Activated CD4-positive, alpha-beta T cell treated with anti-CD3 and anti-CD28 coated beads, Interleukin-2, Interleukin-4, amounts not matched to agents 100 ng/mL and 50 ng/mL, durations not matched to agents 16 hours and 8 hours (primary cell): ENCODE data around the gene TBC1D3G.
"Not testable (repeated sequence)": the region's sequence is repeated elsewhere in the genome, so short reads cannot be mapped to it uniquely, and the experiment has no call there.

Source experiments
- DNase-seq: peaks from one replicate; pipeline ENCODE4 v3.0.0-alpha.2; 2020; ENCODE audit warnings: low spot score

The TBC1D3G gene

GRCh38 chr17:36323584-36323983, at the start of gene TBC1D3G:
Gene TBC1D3G (plus strand): TSS chr17:36323884. CDS start chr17:36325412, 1,528 bp downstream.
- DNase-seq = not testable (repeated sequence)

DNA sequence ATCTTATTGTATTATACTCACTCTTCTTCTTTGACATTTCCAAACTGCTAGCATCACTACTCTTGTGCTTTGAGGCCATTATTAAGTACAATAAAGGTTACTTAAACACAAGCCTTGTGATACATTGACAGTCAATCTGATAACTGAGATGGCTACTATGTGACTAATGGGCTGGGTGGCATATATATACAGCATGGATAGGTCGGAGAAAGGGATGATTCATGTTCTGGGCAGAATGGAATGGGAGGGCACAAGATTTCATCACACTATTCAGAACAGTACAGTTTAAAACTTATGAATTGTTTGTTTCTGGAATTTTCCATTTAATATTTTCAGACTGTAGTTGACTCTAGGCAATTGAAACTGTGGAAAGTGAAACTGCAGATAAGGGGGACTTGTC, 40.4 kb upstream of the TBC1D3G start:
- DNase-seq = not testable (repeated sequence)

- not testable (repeated sequence) for DNase-seq
These were observed 39.5 kb upstream of the TBC1D3G start for GRCh38 chr17:36284219-36284618.

DNA sequence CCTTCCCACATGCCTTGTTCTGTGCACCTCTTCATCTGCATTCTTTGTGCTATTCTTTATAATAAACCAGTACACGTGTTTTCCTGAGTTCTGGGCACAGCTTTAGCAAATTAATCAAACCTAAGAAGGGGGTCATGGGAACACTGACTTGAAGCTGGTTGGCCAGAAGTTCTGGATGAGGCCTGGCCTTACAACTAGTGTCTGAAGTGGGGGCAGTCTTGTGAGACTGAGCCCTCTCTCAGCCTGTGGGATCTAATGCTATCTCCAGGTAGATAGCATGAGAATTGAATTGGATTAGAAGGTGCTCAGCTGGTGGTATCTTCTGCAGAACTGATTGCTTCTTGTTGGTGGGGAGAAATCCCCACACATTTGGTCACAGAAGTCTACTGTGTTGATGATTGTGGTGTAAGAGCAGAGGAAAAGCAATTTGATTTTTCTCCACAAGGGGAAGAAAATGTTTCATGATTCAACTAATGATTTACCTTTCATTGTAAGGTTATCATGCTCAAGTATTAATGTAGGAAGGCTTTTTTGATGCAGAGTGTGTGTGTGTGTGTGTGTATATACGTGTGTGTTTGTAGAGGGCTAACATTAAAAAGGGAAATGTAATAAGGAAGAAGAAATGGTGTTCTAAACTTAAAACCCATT, 33.6 kb upstream of the TBC1D3G start:
- not testable (repeated sequence) for DNase-seq

DNA sequence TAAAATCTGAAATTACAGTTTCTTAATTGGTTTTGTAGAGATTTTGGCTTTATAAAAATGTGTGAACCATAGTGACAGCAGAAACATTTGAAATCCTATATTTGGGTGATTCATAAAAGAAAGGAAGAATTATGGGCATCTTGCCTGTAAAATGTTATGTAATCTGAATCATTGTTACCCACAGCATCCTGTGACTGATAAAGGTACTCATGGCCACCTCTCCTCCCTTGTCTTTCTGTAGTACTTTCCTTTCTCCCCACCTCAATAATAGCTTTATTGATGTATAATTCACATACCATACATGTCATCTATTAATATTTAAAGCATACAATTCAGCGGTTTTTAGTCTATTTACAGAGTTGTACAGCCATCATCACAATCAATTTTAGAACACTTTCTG, 28.5 kb upstream of the TBC1D3G start:
- not testable (repeated sequence) for DNase-seq

DNA sequence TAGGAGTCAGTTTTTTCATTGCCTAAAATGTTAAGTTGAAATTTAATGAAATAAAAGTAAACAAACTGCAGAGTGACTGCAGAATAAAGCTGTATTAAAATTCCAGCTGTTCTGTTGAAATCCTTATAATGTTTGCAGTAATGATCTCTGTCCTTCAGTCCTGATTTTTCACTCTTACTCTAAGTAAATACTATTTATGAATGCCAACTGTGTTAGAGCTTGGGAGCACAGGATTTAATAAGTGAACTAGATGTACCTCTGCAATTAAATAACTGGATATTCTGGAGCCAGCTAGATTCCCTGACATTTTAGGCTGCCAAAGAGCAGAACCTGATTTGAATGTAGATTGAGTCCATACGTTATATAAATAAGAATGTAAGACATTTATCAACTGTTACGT, 7.9 kb upstream of the TBC1D3G start:
- DNase-seq = not testable (repeated sequence)

- not testable (repeated sequence) for DNase-seq
These were observed 38.8 kb downstream of the TBC1D3G start for GRCh38 chr17:36362496-36362895.

DNA sequence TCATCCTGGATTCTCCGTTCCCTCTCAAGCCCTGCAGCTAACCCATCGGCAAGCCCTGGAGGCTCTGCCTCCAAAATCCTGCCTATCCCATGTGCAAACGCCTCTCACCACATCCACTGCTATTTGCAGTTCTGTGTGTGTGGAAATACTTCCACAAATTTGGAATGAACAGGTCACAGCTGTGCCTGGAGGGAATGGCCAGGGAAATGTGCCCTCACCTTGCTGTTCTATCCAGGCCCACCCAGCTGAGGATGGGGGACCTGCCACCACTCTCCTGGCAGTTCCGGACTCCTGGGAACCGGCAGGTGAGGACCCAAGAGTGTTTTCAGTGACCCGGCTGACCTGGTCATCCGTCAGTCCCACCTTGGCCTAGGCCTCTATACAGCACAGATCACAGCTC, 52.3 kb downstream of the TBC1D3G start:
- not testable (repeated sequence) for DNase-seq
